ENCODE data around the gene RAB11FIP3. TPM values are rescaled to one million over a fixed set of nuclear protein-coding genes. Genes with fewer than 3 reads are reported as not detected.

The RAB11FIP3 gene
- total and polyA plus RNA-seq, 2 of the 13 experiments (the other 11 are each of a cell fraction or from before 2014, with no cell fraction given): 34.3 to 57.6 TPM

- TF ChIP-seq UBTF (CRISPR knock-in tag; IDR thresholded peaks at IDR 0.05) (0 out of 2 replicates have a peak, but pooled peaks have one; percentile 12), PREB (CRISPR knock-in tag; IDR thresholded peaks at IDR 0.05) (no peak), ZNF772 (CRISPR knock-in tag; IDR thresholded peaks at IDR 0.05) (no peak), ZBTB43 (CRISPR knock-in tag; conservative IDR thresholded peaks at IDR 0.05) (no peak), ZUFSP (CRISPR knock-in tag; IDR thresholded peaks at IDR 0.05; ENCODE audit: borderline replicate concordance) (no peak), SIN3A (IDR thresholded peaks at IDR 0.05; ENCODE audit: borderline replicate concordance, low read depth, low read length) (no peak), RFXANK (CRISPR knock-in tag; IDR thresholded peaks at IDR 0.05) (no peak), HDAC1 (CRISPR knock-in tag; IDR thresholded peaks at IDR 0.05) (peak; percentile 41; the same call in 1 of the 2 replicates), JUND (CRISPR knock-in tag; IDR thresholded peaks at IDR 0.05) (no peak), ASH2L (IDR thresholded peaks at IDR 0.05; ENCODE audit: insufficient read length, low read depth, low read length) (no peak), ZNF660 (CRISPR knock-in tag; IDR thresholded peaks at IDR 0.05; ENCODE audit: borderline replicate concordance, low read depth) (no peak), ZFP90 (CRISPR knock-in tag; IDR thresholded peaks at IDR 0.05; ENCODE audit: borderline replicate concordance) (no peak), ZBTB10 (CRISPR knock-in tag; IDR thresholded peaks at IDR 0.05; ENCODE audit: borderline replicate concordance) (0 out of 2 replicates have a peak, but pooled peaks have one; percentile 34), ZNF574 (CRISPR knock-in tag; IDR thresholded peaks at IDR 0.05) (no peak), PHF20 (CRISPR knock-in tag; IDR thresholded peaks at IDR 0.05) (no peak), ETV6 (CRISPR knock-in tag; conservative IDR thresholded peaks at IDR 0.05) (no peak)
Observed at GRCh38 chr16:564690-565418, 139.4 kb downstream of the RAB11FIP3 start (continued).
